HG02852 (cell line): ENCODE results near the gene NPW.

Source experiments
- ATAC-seq: cut with Tn5 transposase; IDR thresholded peaks from one replicate; pipeline ENCODE4 v1.9.1; 2021; ENCODE audit warnings: mild to moderate bottlenecking, moderate library complexity; ENCODE audit not compliant: unreplicated experiment

Gene NPW

DNA sequence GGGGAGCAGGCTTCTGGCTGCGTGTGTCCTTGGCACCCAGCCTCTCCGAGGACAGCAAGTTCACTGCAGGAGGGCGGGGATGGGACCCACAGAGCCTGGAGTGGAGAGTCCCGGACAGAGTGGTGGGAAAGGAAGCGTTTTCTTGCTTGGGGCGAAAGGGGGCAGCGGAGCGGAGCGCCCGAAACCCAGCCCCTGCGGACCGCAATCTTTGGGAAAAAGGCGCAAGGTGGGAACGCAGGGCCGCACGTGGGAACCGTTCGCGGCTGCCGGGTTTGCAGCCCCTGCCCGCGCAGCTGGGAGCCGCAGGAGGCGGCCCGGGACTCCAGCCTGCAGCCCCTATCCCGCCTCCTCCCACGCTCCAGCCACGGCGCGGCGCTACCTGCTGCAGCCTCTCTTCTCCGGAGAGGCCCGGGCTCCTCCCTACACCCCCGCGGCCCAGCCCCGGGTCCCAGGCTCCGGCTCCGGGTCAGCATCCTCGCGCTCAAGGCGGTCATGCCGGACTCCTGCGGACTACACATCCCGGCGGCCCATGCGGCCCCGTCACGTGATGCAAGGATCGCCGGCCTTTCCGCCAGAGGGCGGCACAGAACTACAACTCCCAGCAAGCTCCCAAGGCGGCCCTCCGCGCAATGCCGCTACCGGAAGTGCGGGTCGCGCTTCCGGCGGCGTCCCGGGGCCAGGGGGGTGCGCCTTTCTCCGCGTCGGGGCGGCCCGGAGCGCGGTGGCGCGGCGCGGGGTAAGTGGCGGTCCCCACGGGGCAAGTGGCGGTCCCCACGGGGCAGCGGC is 27.9 kb downstream of the NPW start, which contains the start of the genes NTHL1 and TSC2:
Gene NTHL1, minus strand, starts transcription at position 505 of the 786 bp plus-strand sequence. Its CDS starts 11 bp downstream, at position 494.
Gene TSC2, plus strand, starts transcription at position 656 of the 786 bp plus-strand sequence. CDS start 631 bp downstream, outside the sequence.
- peak; percentile 87 for ATAC-seq

DNA sequence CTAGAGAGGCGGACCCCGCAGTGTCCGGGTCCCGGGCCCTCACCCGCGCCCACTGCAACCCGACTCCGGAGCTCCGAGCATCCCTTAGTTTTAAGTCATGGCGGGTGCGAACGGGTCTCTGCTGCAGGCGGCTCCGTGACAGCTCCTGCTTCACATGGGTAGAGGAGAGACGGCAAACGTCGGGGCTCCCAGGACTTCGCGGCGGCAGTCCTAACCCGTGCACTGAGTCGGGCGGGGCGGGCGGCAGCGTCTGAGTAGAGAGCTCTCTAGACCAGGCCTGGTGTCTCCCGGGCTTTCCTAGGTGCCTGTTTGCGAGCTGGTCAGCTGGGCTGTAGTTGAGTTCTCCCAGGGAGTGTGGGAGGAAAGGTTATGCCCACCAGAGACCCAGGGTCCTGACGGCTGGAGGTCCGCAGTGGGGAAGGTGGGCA is 28.5 kb downstream of the NPW start:
- no peak for ATAC-seq

DNA sequence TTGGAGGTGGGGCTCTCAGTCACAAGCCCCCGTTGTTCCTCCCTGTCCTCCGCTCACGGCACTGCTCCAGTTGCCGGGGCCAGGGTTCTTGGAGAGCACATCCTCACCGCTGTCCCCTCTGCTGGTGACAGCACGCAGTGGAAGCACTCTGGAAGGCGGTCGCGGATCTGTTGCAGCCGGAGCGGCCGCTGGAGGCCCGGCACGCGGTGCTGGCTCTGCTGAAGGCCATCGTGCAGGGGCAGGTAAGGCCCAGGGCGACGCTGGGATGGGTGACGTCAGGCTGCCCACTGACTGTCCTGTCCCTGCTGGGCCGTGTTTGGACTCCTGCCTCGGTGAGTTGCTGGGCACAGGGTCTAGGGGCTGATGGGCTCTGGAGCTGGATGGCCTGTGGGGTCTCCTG is 33.6 kb downstream of the NPW start:
- ATAC-seq = no peak

DNA sequence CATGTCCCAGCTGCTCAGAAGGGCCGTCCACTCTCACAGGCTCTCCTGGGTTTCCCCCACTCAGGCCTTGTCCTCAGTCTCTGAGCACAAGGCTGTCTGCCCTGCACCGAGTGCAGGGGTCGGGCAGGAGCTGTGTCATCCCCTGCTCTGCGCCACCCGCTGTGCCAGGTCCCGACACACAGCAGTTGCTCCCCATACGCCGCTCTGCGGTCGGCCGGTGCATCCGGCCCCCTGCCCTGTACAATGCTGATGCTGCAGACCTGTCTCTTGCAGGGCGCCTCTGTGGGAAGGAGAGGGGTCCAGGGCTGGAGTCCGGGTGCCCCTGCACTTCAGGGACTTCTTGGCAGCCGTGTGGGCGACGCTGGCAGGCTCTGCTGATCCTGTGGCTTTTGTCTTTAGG is 34.3 kb downstream of the NPW start:
- no peak for ATAC-seq

DNA sequence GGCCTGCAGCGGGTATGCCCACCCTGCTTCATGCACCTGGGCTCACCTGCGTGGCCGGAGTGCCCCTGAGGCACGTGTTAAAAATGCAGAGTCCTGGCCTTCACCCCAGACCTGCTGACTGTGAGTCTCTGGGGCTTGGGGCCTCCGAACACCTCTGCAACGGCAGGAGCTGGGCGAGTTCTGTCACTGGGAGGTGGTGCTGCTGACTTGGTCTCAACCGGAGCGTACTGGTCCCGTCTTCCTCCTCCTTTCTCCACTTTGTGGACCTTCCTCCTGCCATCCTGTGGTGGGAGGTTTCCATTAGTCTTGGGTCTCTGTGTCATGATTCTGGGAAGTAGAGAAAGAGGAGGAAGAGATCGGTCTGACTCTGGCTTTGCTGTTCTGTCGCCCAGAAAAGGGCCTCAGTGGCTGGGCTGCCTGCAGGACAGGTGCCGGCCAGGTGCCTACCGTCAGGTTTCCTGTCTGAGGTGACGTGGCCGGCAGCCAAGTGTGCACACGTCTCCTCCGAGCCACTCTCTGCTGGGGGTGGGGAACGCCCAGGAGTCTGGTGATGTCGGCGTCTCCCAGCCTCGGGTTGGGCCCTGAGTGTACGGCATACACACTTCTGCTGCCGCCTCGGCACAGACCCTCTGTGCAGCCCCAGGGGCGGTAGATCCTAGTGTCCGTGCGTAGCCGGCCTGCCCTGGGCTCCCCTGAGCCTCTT is 35.1 kb downstream of the NPW start:
- no peak for ATAC-seq

DNA sequence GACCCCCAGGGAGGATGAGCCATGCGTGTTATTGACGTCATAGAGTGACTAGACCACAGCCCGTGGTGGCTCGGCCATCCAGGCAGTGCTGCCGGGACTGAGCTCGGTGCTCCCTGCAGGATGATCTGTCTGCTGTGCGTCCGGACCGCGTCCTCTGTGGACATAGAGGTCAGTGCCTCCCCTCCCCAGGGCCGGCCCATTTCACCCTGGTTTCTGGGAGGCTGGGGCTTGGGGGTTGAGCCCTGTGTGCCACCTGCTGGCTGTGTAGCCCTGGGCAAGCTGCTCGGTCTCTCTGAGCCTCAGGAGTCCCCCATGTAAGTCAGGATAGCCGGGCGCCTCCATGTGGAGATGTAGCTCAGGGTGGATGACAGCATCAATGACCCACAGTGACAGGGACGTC is 36.5 kb downstream of the NPW start:
- ATAC-seq = no peak

DNA sequence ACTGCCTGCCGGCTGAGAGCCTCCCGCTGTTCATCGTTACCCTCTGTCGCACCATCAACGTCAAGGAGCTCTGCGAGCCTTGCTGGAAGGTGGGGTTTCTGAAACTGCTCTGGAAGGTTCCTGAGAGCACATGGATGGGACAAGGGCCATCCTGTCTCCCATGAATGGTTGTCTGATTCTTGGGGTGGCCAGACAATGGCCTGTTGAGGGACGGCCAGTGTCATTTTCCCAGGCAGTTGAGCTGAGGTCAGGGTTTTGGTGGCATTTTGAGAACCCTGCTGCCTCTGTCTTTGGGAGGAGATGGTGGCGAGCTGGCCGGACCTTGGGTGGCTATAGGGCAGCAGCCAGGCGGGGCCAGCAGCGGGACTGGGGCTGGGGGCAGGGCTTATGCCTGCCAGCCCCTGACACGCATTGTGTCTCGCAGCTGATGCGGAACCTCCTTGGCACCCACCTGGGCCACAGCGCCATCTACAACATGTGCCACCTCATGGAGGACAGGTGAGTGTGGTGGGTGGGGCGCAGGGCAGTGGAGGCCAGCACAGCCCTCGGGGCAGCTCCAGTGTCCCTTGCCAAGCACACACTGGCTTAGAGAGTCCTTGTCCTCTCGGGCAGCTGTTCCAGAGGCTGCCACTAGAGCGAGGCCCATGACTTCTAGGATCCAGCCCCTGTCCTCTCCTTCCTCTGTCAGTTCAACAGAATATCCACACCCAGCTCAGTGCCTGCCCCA is 37.3 kb downstream of the NPW start:
- ATAC-seq = no peak

DNA sequence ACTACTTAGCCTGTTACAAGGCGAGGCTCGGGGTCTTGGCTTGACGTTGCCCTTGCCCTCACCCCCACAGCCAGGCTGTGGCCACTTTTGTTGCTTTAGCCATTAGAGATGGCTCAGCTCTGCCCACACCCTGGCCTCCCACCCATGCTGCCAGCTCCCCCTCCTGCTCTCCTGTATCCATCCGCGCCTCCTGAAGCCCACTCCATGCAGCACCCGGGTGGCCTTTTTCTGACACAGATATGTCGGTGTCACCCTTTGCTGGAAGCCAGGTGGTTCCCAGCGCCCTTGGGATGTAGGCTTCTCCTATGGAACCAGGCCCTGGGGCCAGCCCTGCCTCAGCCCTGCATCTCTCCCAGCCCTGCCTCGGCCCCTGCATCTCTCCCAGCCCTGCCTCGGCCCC is 37.9 kb downstream of the NPW start:
- ATAC-seq = no peak

DNA sequence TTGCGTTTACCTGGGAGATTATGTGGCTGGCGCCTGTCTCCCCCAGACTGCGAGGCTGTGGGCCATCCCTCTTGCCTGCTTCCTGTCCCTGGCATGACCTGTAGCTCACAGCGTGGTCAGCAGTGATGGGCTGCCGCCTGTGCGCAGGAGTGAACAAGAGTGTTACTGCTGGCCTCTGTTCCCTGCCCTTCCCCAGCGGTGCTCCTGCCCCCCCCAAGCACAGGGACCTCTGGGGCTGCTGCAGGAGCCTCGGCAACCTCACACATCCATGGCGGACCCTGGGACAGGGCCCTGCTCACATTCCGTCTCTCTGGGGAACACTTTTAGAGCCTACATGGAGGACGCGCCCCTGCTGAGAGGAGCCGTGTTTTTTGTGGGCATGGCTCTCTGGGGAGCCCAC is 38.8 kb downstream of the NPW start:
- ATAC-seq = no peak

DNA sequence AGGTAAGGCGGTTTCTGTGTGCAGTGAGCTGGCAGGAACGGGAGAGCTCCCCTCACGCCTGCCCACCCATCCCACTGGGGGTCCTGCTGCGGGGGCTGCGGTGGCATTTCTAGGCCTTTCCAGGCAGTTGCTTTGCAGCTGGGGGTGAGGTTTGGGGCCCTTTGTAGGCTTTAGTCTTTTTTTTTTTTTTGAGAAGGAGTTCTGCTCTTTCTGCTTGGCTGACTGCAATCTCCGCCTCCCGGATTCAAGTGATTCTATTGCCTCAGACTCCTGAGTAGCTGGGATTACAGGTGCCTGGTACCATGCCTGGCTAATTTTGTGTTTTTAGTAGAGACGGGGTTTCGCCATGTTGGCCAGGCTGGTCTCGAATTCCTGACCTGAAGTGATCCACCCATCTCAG is 39.3 kb downstream of the NPW start:
- ATAC-seq = no peak

DNA sequence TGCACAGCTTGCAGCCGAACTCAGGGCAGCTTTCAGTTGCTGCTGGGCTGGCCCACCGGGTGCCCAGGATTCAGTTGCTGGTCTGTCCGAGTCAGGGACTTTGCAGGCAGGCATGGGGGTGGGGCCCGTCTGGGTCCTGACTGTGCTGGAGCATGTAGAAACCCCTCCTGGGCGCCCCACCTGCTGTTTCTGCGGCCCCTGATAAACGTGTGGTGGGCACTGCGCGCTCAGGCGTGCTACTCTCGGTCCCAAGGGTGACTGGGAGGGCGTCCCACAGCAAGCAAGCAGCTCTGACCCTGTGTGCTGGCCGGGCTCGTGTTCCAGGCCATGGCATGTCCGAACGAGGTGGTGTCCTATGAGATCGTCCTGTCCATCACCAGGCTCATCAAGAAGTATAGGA is 40.8 kb downstream of the NPW start:
- no peak for ATAC-seq

DNA sequence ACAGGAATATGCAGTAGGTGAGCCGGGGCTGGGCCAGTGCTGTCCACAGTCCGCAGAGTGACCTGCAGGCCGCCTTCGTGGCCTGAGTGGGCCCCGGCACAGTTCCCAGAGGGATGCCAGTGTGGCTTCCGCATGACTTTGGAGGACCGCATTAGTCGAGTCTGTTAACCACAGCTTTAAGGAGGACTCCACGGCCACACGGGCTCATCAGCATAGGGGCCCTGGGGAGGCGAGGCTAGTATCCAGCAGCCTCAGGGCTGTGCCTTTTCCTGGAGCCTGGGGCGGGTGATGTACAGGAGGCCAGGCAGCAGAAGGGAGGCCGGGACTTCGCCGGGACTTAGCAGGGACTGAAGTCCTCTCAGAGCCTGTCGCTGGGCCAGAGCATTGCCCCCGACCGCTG is 41.4 kb downstream of the NPW start:
- no peak for ATAC-seq

DNA sequence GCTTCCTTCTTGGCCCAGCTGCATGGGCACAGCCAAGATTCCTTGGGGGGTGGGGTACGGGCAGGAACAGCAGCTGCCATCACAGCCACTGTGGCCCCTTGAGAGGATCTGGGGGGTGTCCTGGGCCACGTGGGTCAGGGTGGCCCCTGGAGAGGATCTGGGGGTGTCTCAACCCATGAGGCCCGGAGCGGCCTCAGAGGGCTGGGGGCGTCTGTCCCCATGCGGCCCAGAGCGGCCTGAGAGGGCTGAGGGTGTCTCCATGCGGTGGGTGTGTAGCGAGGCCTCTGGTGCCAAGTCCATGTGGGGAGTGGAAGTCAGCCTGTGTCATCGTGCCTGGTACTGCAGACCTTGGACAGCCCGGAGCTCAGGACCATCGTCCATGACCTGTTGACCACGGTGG is 41.9 kb downstream of the NPW start:
- ATAC-seq = no peak

DNA sequence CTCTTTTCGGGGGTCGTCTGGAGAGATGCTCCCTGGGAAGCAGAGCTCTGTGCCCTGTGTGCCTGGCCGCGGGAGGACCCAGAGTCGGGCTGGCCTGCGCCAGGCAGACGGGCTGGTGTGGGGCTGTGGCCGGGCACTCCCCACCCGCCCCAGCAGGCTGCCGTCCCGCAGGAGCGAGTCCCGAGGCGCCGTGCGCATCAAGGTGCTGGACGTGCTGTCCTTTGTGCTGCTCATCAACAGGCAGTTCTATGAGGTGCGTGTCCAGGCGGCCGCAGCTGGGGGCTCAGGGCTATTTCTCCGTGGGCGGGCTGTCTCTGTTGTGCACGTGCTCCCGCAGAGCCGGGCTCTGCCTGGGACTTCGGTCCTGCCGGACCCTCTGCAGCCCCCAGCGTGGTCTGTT is 43.2 kb downstream of the NPW start:
- ATAC-seq = no peak

DNA sequence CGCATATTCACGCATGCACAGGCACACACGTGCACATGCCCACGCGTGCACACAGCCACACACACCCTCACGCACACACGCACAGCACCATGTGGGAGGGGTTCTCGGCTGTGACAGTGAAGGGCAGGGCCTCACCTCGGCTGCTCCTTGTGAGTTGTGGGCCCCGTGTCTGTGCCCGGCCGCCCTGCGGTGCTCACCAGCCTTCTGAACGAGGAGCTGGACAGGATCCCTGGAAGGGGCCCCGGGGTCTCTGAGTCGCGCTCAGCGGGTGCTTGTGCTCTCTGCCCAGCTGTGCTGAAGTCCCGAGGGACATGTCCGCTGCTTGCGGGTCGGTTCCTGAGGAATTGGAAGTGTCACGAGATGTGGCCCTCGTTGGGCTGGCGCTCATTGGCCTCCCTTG is 44.3 kb downstream of the NPW start:
- ATAC-seq = no peak

DNA sequence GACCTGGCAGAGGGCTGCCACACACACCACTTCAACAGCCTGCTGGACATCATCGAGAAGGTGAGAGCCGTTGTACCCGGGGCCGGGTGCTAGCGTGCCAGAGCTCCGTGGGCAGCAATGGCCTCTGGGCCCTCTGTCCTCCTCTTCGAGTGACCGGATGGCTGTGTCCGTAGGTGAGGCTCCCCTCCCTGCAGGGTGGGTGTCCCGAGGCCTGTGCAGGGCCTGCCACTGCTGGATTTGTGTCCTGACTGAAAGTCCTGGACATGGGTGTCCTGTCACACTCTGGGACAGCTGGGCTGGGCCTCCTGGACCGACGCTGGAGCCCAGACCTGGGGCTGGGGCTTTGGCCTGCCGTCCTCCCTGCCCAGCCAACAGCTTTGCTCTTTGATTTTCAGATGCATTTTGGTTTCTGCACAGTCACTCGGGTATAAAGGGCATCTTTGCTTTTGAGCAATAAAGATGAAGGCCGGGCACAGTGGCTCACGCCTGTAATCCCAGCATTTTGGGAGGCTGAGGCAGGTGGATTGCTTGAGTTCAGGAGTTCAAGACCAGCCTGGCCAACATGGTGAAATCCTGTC is 44.9 kb downstream of the NPW start:
- ATAC-seq = no peak

DNA sequence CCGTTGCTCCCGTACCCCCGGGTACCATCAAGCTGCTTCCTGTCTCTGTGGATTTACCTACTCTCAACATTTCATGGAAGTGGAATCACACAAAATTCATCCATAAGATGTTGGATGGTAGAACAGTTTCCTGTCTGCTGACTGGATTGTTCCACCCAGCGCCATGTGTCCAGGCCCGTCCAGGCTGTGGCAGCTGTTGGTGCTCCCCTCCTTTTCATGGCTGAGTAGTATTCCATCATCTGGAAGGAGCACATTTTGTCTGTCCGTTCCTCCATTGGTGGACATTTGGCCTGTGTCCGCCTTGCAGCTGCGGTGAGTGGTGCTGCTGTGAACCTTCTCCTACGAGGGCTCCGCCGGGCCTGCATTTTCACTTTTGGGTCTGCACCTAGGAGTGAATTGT is 46.6 kb downstream of the NPW start:
- no peak for ATAC-seq
